ENCODE results near the gene LRG1. TPM values are rescaled to one million over a fixed set of nuclear protein-coding genes. Genes with fewer than 3 reads are reported as not detected.

The LRG1 gene
- total RNA-seq, 1 experiment from 2014 or later: 0.11 TPM

- no peaks in the 10 kb centered on the region for H3K27me3 ChIP-seq (ENCODE audit: low read length)
- H3K79me2 ChIP-seq (ENCODE audit: low read length): no peaks in the 10 kb centered on the region
- H3K4me2 ChIP-seq (ENCODE audit: low read depth, low read length, poor library complexity, severe bottlenecking): no peak overlapping the region
- no peaks in the 10 kb centered on the region for H3K9me3 ChIP-seq (ENCODE audit: low read length)
- H2AFZ ChIP-seq (ENCODE audit: low read length): no peak overlapping the region
- no peak overlapping the region for H3K9ac ChIP-seq (ENCODE audit: low read length)
- no peaks in the 10 kb centered on the region for H3K36me3 ChIP-seq (ENCODE audit: insufficient read depth, low read length)
- H3K27ac ChIP-seq (ENCODE audit: low read length): no peak overlapping the region
- no peaks in the 10 kb centered on the region for H4K20me1 ChIP-seq (ENCODE audit: insufficient read depth, low read depth, low read length)
- no peak overlapping the region for H3K4me3 ChIP-seq (ENCODE audit: low read length)
- DNase-seq: no peak
- H3K4me1 ChIP-seq (ENCODE audit: low read length): no peaks in the 10 kb centered on the region
- H3K9me2 ChIP-seq (replicated peaks; ENCODE audit: insufficient read depth, low read length): no peaks in the 10 kb centered on the region
Observed at GRCh38 chr19:4505570-4506448, 34.0 kb downstream of the LRG1 start.

GRCh38 chr19:4504891-4505569 is 34.8 kb downstream of the LRG1 start:
- H2AFZ ChIP-seq (ENCODE audit: low read length): no peak overlapping the region
- H3K9me3 ChIP-seq (ENCODE audit: low read length): no peaks in the 10 kb centered on the region
- no peaks in the 10 kb centered on the region for H3K36me3 ChIP-seq (ENCODE audit: insufficient read depth, low read length)
- no peaks in the 10 kb centered on the region for H3K4me1 ChIP-seq (ENCODE audit: low read length)
- H4K20me1 ChIP-seq (ENCODE audit: insufficient read depth, low read depth, low read length): no peaks in the 10 kb centered on the region
- H3K4me3 ChIP-seq (ENCODE audit: low read length): no peak overlapping the region
- H3K9me2 ChIP-seq (replicated peaks; ENCODE audit: insufficient read depth, low read length): no peaks in the 10 kb centered on the region
- H3K9ac ChIP-seq (ENCODE audit: low read length): no peak overlapping the region
- H3K27ac ChIP-seq (ENCODE audit: low read length): no peak overlapping the region
- H3K4me2 ChIP-seq (ENCODE audit: low read depth, low read length, poor library complexity, severe bottlenecking): no peak overlapping the region
- H3K79me2 ChIP-seq (ENCODE audit: low read length): no peaks in the 10 kb centered on the region
- no peaks in the 10 kb centered on the region for H3K27me3 ChIP-seq (ENCODE audit: low read length)
- DNase-seq: no peak

GRCh38 chr19:4504297-4504701 is 35.5 kb downstream of the LRG1 start:
- Histone ChIP-seq H4K20me1 (ENCODE audit: insufficient read depth, low read depth, low read length) (no peaks in the 10 kb centered on the region), H3K27ac (ENCODE audit: low read length) (no peak overlapping the region), H3K9me3 (ENCODE audit: low read length) (no peaks in the 10 kb centered on the region), H2AFZ (ENCODE audit: low read length) (no peak overlapping the region), H3K36me3 (ENCODE audit: insufficient read depth, low read length) (no peaks in the 10 kb centered on the region), H3K79me2 (ENCODE audit: low read length) (no peaks in the 10 kb centered on the region), H3K4me2 (ENCODE audit: low read depth, low read length, poor library complexity, severe bottlenecking) (no peak overlapping the region), H3K27me3 (ENCODE audit: low read length) (no peaks in the 10 kb centered on the region), H3K9me2 (replicated peaks; ENCODE audit: insufficient read depth, low read length) (no peaks in the 10 kb centered on the region), H3K9ac (ENCODE audit: low read length) (no peak overlapping the region), H3K4me1 (ENCODE audit: low read length) (no peaks in the 10 kb centered on the region), H3K4me3 (ENCODE audit: low read length) (no peak overlapping the region)
- DNase-seq: no peak

- Histone ChIP-seq H3K9me3 (ENCODE audit: low read length) (no peaks in the 10 kb centered on the region), H3K4me1 (ENCODE audit: low read length) (no peaks in the 10 kb centered on the region), H3K27ac (ENCODE audit: low read length) (no peak overlapping the region), H3K4me2 (ENCODE audit: low read depth, low read length, poor library complexity, severe bottlenecking) (no peak overlapping the region), H3K79me2 (ENCODE audit: low read length) (no peaks in the 10 kb centered on the region), H3K4me3 (ENCODE audit: low read length) (no peak overlapping the region), H3K36me3 (ENCODE audit: insufficient read depth, low read length) (no peaks in the 10 kb centered on the region), H3K9ac (ENCODE audit: low read length) (no peak overlapping the region), H4K20me1 (ENCODE audit: insufficient read depth, low read depth, low read length) (no peaks in the 10 kb centered on the region), H2AFZ (ENCODE audit: low read length) (no peak overlapping the region), H3K27me3 (ENCODE audit: low read length) (no peaks in the 10 kb centered on the region), H3K9me2 (replicated peaks; ENCODE audit: insufficient read depth, low read length) (no peaks in the 10 kb centered on the region)
- no peak for DNase-seq
Observed at GRCh38 chr19:4503825-4504170, 36.0 kb downstream of the LRG1 start.

GRCh38 chr19:4503132-4503824 is 36.6 kb downstream of the LRG1 start:
- no peak overlapping the region for H3K4me3 ChIP-seq (ENCODE audit: low read length)
- H3K27ac ChIP-seq (ENCODE audit: low read length): no peak overlapping the region
- H3K9ac ChIP-seq (ENCODE audit: low read length): no peak overlapping the region
- H2AFZ ChIP-seq (ENCODE audit: low read length): no peak overlapping the region
- H3K79me2 ChIP-seq (ENCODE audit: low read length): no peaks in the 10 kb centered on the region
- no peaks in the 10 kb centered on the region for H3K9me2 ChIP-seq (replicated peaks; ENCODE audit: insufficient read depth, low read length)
- H3K36me3 ChIP-seq (ENCODE audit: insufficient read depth, low read length): no peaks in the 10 kb centered on the region
- H4K20me1 ChIP-seq (ENCODE audit: insufficient read depth, low read depth, low read length): no peaks in the 10 kb centered on the region
- no peaks in the 10 kb centered on the region for H3K9me3 ChIP-seq (ENCODE audit: low read length)
- no peaks in the 10 kb centered on the region for H3K4me1 ChIP-seq (ENCODE audit: low read length)
- DNase-seq: no peak
- H3K4me2 ChIP-seq (ENCODE audit: low read depth, low read length, poor library complexity, severe bottlenecking): no peak overlapping the region
- H3K27me3 ChIP-seq (ENCODE audit: low read length): no peaks in the 10 kb centered on the region

- Histone ChIP-seq H3K27me3 (ENCODE audit: low read length) (no peaks in the 10 kb centered on the region), H3K9me2 (replicated peaks; ENCODE audit: insufficient read depth, low read length) (no peaks in the 10 kb centered on the region), H3K4me3 (ENCODE audit: low read length) (no peak overlapping the region), H3K9ac (ENCODE audit: low read length) (no peak overlapping the region), H3K4me1 (ENCODE audit: low read length) (no peaks in the 10 kb centered on the region), H3K36me3 (ENCODE audit: insufficient read depth, low read length) (no peaks in the 10 kb centered on the region), H2AFZ (ENCODE audit: low read length) (no peak overlapping the region), H3K4me2 (ENCODE audit: low read depth, low read length, poor library complexity, severe bottlenecking) (no peak overlapping the region), H3K79me2 (ENCODE audit: low read length) (no peaks in the 10 kb centered on the region), H4K20me1 (ENCODE audit: insufficient read depth, low read depth, low read length) (no peaks in the 10 kb centered on the region), H3K27ac (ENCODE audit: low read length) (no peak overlapping the region), H3K9me3 (ENCODE audit: low read length) (no peaks in the 10 kb centered on the region)
- DNase-seq: no peak
Observed at GRCh38 chr19:4502282-4503131, 37.3 kb downstream of the LRG1 start.

- Histone ChIP-seq H4K20me1 (ENCODE audit: insufficient read depth, low read depth, low read length) (no peaks in the 10 kb centered on the region), H3K79me2 (ENCODE audit: low read length) (no peaks in the 10 kb centered on the region), H3K27ac (ENCODE audit: low read length) (no peak overlapping the region), H3K9me3 (ENCODE audit: low read length) (no peaks in the 10 kb centered on the region), H3K9ac (ENCODE audit: low read length) (no peak overlapping the region), H3K27me3 (ENCODE audit: low read length) (no peaks in the 10 kb centered on the region), H3K9me2 (replicated peaks; ENCODE audit: insufficient read depth, low read length) (no peaks in the 10 kb centered on the region), H3K4me3 (ENCODE audit: low read length) (no peak overlapping the region), H3K4me2 (ENCODE audit: low read depth, low read length, poor library complexity, severe bottlenecking) (no peak overlapping the region), H2AFZ (ENCODE audit: low read length) (no peak overlapping the region), H3K36me3 (ENCODE audit: insufficient read depth, low read length) (no peaks in the 10 kb centered on the region), H3K4me1 (ENCODE audit: low read length) (no peaks in the 10 kb centered on the region)
- no peak for DNase-seq
Observed at GRCh38 chr19:4501691-4502090, 38.1 kb downstream of the LRG1 start.

Data from Karpas-422 (cell line).